Stimulated activated naive CD8-positive, alpha-beta T cell treated with anti-CD3 and anti-CD28 coated beads, Interleukin-15, amount 100 ng/mL, for 72 hours (primary cell): ENCODE results near the gene CAPN12.
A peak's percentile ranks its signal among the peaks of the same experiment; 100 is the strongest.

Source experiments
- ATAC-seq: fragments of 150-1000 bp; cut with Tn5 transposase; 2 replicates; pipeline ENCODE4 v1.10.0; 2021; ENCODE audit warnings: mild to moderate bottlenecking, moderate library complexity
- DNase-seq, 2 donors: peaks; one replicate each; pipeline ENCODE4 v3.0.0; 2021 to 2022
- H3K27ac Mint-ChIP-seq, 2 donors: one replicate each; pipeline ENCODE4 v1.8.0; 2022; ENCODE audit warnings: mild to moderate bottlenecking in 2 of 2, mixed read lengths in 2 of 2, moderate library complexity in 2 of 2
- H3K27me3 Mint-ChIP-seq: one replicate; pipeline ENCODE4 v1.8.0; 2022; ENCODE audit warnings: mixed read lengths
- H3K4me1 Mint-ChIP-seq: one replicate; pipeline ENCODE4 v1.8.0; 2022; ENCODE audit warnings: mild to moderate bottlenecking, mixed read lengths
- H3K4me3 Mint-ChIP-seq, 2 donors: one replicate each; pipeline ENCODE4 v1.8.0; 2022; ENCODE audit warnings: mild to moderate bottlenecking in 2 of 2, mixed read lengths in 2 of 2, moderate library complexity in 1 of 2
- H3K9me3 Mint-ChIP-seq, 2 donors: one replicate each; pipeline ENCODE4 v1.8.0; 2022; ENCODE audit warnings: mixed read lengths in 2 of 2

CAPN12 gene

DNA sequence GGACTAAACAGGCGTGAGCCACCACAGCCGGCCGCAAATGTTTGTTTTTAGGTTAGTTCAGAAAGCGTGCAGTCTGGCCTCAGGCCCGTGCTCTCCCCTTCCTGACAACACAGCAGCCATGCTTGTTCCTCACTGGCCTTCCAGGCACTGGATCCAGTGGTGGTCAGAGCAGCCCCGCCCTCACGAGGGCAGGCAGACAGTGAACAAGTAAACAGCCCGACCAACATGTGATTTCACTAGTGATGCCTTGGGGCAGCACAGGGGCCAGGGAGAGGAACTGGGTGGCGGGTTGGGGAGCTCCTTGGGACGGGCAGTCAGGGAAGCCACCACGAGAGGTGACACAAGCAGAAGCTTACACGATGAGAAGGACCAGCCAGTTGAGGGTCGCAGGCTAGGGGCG, 40.8 kb downstream of the CAPN12 start:
- Mint-ChIP-seq H3K4me3 (no peak overlapping the region), H3K9me3 (no peaks in the 10 kb centered on the region), H3K4me1 (peaks cover 16% of the 10 kb centered on the region), H3K27ac (no peak overlapping the region), H3K27me3 (no peaks in the 10 kb centered on the region)
- no peak for ATAC-seq
- no peak for DNase-seq

DNA sequence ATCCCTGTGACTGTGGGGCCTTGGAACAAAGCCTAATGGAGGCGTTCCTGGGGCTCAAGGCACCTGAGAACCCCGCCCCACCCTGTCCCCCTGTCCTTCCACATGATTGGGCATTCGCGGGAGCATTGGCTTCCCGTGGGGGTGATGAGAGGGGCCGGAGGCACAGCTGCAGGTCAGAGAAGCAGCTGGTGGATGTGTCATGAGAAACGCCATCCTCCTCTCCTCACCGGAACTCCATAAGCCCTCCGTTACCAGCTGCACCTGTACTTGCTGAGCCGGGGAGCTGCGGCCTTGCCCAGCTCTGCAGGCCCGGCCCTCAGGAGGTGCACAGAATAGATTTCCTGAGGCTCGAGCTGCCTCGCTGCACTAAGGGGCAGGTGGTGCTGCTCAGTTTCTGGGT, 42.0 kb downstream of the CAPN12 start:
- Mint-ChIP-seq H3K9me3 (no peaks in the 10 kb centered on the region), H3K4me3 (no peak overlapping the region), H3K4me1 (peaks cover 23% of the 10 kb centered on the region), H3K27ac (peak overlapping the region in 1 of 2 donors; percentile 42), H3K27me3 (no peaks in the 10 kb centered on the region)
- no peak for ATAC-seq
- no peak for DNase-seq

DNA sequence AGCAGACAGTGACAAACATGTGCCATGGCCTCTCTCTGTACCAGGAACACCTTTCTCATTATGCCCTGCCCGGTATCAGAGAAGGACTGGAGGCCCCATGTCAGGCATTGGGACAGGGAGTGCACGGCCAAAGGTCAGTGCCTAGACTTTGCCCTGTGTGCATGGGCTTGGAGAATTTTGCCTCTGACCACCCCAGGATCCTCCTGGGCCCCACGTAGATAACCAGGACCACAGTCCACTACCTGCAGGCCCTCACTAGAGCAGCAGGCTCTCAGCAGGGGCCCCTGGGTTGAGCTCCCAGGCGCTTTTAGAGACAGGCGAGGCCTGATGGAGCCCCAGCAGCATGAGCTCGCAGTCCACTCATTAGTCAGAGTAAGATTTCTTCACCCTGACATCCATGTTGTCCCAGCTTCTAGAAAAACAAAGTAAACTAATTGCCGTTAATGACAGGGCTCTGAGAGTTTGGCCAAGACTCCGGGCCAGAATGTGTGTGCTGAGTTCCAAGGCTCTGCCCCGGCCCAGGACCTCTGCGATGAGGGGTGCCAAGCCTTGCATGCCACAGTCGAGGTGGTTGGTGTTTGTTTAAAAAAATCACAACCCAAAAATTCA, 42.7 kb downstream of the CAPN12 start:
- ATAC-seq: no peak
- Mint-ChIP-seq H3K27me3 (no peaks in the 10 kb centered on the region), H3K4me3 (no peak overlapping the region), H3K9me3 (no peaks in the 10 kb centered on the region), H3K27ac (no peak overlapping the region), H3K4me1 (peaks cover 30% of the 10 kb centered on the region)
- DNase-seq: no peak

DNA sequence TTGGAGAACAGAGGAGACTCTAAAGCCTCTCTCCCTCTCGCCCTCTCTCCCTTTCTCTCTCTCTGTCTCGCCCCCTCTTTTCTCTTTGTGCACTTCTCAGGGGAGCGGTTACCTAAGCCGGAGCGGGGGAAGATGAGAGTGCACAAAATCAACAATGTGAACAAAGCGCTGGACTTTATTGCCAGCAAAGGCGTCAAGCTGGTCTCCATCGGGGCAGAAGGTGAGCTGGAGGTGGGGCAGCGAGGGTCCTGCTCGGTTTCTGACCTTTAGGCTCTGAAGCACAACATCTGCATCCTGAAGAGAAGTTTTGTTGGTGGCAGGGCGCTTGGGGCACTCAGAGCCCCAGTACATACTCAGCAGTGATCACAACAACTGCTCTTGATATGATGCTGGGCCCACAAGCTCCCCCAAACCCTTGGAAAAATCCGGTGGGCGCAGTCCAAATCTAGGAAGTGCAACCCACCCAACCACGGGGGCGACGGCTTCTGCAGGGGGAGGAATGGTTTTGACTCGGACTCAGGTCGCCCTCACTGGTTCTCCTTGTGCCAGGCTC, 43.3 kb downstream of the CAPN12 start:
- H3K27ac Mint-ChIP-seq: peak overlapping the region in 1 of 2 donors; percentile 15
- H3K9me3 Mint-ChIP-seq: no peaks in the 10 kb centered on the region
- H3K4me3 Mint-ChIP-seq: no peak overlapping the region
- H3K27me3 Mint-ChIP-seq: no peaks in the 10 kb centered on the region
- ATAC-seq: no peak
- no peak for DNase-seq
- peaks cover 34% of the 10 kb centered on the region for H3K4me1 Mint-ChIP-seq

DNA sequence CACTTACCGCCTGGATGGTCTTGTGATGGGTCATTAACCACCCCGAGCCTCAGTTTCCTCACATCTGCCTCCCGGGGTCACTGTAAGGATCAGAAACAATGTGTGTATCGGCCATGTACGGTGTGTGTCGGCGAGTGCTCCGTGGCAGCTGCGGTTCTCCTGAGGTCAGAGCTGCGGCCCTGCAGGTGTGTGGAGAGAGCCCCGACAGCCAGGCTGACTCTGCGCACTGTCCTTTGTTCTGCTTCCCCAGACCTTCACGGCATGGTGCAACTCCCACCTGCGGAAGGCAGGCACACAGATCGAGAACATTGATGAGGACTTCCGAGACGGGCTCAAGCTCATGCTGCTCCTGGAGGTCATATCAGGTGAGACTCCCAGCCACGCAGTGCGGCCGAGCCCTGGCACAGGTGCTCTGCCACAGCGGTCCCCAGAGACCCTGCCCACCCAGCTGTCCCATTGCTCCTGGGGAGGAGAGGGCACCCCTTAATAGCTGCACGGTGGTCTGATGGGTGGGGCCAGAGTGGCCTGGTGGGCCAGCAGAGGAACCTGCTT, 43.8 kb downstream of the CAPN12 start:
- H3K4me3 Mint-ChIP-seq: no peak overlapping the region
- peak overlapping the region in 1 of 2 donors; percentile 87 for H3K27ac Mint-ChIP-seq

DNA sequence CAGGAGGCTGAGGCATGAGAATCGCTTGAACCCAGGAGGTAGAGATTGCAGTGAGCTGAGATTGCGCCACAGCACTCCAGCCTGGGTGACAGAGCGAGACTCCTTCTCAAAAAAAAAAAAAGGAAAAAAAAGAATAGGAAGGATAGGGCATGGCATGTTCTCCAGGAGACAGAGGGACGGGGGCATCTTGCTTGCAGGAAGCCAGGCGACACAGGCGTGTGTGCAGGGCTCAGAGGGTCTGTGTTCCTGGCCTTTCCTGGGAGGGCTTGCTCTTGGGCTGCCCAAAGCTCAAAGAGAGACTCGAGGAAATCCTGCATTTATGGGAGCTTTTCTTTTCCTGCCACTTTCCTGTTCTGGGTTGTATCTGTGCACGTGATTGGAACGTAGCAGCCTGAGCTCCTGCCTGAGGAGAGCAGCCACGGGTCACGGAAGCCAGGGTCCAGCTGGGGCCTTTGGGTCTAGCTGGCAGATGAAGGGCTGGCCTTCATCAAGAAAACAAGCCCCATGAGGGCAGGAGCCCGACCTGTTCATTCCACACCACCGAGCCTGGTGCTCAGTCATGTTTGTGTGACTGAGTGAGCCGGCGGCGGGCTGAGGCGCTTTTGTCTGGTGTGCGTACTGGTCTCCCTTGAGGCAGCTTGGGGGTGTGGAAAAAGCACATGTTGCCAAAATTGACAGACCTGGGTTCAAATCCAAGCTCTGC, 44.5 kb downstream of the CAPN12 start:
- Mint-ChIP-seq H3K4me1 (peaks cover 43% of the 10 kb centered on the region), H3K4me3 (no peak overlapping the region), H3K9me3 (no peaks in the 10 kb centered on the region), H3K27ac (peak overlapping the region in 1 of 2 donors; percentile 78), H3K27me3 (no peaks in the 10 kb centered on the region)
- DNase-seq (no peak), ATAC-seq (no peak)

More for the DNA sequence above, 43.8 kb downstream of the CAPN12 start:
- H3K4me1 Mint-ChIP-seq: peaks cover 37% of the 10 kb centered on the region
- DNase-seq: no peak
- no peak for ATAC-seq
- H3K9me3 Mint-ChIP-seq: no peaks in the 10 kb centered on the region
- no peaks in the 10 kb centered on the region for H3K27me3 Mint-ChIP-seq

DNA sequence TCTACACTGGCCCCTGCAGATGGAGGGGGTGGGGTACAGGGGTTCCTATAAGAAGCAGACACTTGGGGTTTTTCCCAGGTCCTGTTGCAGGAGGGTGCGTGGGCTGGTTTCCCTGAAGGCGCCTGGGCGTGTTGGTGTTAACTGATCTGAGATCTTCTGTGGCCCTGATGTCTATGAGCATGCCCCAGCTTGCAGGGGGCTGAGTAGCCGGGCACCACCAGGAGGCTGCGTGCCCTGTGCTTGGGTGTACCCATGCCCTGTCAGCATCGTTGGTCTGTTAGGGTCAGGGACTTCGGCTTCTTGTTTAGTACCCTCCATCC, 45.3 kb downstream of the CAPN12 start:
- Mint-ChIP-seq H3K9me3 (no peaks in the 10 kb centered on the region), H3K4me3 (peak overlapping the region in 1 of 2 donors; percentile 13), H3K27ac (peak overlapping the region in 1 of 2 donors; percentile 78), H3K27me3 (no peaks in the 10 kb centered on the region), H3K4me1 (peaks cover 51% of the 10 kb centered on the region)
- DNase-seq (peak in 1 of 2 donors; percentile 19), ATAC-seq (peak; percentile 70)

DNA sequence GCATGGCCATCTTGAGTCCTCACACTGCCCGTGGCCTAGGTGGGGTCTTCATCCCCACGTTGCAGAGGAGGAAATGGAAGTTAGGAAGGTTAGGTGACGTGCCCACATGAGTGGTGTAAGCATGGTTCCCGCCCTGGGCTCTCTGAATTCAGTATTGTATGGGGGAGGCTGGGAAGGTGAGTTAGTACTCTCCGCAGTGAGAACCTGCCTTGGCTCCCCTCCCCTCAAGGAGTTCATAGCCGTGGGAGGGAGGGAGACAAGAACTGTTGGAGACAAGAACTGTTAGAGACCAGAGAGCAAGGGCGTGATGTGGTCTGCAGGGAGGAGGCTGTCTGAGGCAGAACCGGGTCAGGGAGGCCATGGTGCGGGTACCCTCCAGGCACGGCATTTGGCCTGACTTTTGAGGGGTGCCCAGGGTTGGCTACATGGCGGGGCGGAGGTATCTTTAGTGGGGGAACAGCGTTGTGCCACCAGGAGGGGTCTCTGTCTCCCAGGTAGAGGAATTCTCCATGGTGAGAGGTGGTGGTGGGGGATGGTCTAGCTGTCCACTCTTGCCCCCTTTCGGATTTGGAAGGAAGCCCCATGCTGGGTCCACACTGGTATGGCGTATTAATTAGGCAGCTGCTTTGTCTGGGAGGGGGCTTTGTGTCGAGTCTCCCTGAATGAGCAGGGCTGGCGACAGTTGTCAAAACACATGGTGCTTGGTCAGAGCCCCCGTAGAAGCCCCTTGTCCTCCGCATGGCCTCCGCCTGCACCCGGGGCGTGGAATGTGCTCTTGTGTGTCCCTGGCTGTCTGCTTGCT, 45.8 kb downstream of the CAPN12 start:
- H3K27me3 Mint-ChIP-seq: no peaks in the 10 kb centered on the region
- peak overlapping the region in 1 of 2 donors; percentile 47 for H3K27ac Mint-ChIP-seq
- peaks cover 57% of the 10 kb centered on the region for H3K4me1 Mint-ChIP-seq
- DNase-seq (no peak), ATAC-seq (no peak)
- H3K4me3 Mint-ChIP-seq: peak overlapping the region in 1 of 2 donors; percentile 13
- no peaks in the 10 kb centered on the region for H3K9me3 Mint-ChIP-seq

DNA sequence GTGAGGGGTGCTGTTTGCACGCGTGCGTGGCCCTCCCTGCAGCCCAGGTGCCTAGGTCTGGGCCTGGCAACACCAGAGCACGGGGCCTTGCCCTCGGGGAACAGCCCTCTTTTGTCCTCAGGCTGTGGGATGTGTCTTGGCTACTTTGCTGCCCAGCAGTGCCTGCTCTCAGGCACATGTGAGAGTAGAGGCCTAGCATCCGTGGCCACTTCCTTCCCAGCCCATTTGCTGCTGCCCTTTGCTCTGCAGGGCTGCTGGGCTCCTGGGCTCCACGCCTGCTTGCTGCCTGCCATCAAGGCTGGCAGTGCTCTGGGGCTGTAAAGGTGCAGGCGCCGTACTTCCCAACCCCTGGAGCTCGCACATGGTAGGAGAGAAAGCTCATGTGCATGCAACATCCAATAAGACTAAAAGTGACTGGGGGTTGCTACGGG, 46.6 kb downstream of the CAPN12 start:
- Mint-ChIP-seq H3K27ac (no peak overlapping the region), H3K4me3 (no peak overlapping the region), H3K27me3 (no peaks in the 10 kb centered on the region), H3K4me1 (peaks cover 65% of the 10 kb centered on the region), H3K9me3 (no peaks in the 10 kb centered on the region)
- ATAC-seq: no peak
- DNase-seq: no peak

DNA sequence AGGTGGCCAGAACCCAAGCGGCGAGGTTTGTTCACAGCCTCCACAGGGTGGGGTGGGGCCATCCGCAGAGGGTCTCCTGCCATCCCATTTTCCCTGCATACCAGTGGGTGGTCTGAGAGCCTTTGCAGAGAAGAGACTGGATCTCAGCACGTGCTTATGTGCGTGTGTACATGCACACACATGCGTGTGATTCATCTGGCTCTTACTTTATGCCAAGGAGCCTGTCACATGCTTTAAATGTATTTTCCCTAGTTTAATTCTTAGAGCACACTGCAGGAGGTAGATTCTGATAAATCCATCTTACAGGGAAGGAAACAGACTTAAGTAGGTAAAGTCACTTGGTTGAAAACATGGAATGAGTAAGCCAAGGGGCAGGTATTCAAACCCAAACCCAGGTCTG, 47.1 kb downstream of the CAPN12 start:
- Mint-ChIP-seq H3K4me3 (no peak overlapping the region), H3K9me3 (no peaks in the 10 kb centered on the region), H3K27me3 (no peaks in the 10 kb centered on the region), H3K27ac (no peak overlapping the region), H3K4me1 (peaks cover 69% of the 10 kb centered on the region)
- ATAC-seq: no peak
- no peak for DNase-seq

DNA sequence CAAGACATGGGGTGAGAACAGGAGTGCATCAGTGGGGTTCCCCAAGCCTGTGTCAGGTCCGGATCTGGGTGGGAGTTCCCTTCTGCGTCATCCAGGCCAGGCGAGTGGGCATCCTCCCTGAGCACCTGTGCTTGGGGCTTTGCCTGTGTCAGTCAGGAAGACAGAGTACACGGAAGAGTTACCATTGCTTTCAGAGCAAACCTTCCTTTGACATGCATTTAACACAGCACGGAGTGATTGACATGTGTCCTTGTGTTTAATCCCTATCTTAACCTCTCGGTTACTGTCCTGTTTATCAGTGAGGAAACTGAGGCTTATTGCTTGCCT, 47.6 kb downstream of the CAPN12 start:
- peaks cover 74% of the 10 kb centered on the region for H3K4me1 Mint-ChIP-seq
- no peak overlapping the region for H3K4me3 Mint-ChIP-seq
- DNase-seq: no peak
- H3K9me3 Mint-ChIP-seq: no peaks in the 10 kb centered on the region
- H3K27me3 Mint-ChIP-seq: no peaks in the 10 kb centered on the region
- peak overlapping the region in 1 of 2 donors; percentile 72 for H3K27ac Mint-ChIP-seq
- ATAC-seq: no peak

DNA sequence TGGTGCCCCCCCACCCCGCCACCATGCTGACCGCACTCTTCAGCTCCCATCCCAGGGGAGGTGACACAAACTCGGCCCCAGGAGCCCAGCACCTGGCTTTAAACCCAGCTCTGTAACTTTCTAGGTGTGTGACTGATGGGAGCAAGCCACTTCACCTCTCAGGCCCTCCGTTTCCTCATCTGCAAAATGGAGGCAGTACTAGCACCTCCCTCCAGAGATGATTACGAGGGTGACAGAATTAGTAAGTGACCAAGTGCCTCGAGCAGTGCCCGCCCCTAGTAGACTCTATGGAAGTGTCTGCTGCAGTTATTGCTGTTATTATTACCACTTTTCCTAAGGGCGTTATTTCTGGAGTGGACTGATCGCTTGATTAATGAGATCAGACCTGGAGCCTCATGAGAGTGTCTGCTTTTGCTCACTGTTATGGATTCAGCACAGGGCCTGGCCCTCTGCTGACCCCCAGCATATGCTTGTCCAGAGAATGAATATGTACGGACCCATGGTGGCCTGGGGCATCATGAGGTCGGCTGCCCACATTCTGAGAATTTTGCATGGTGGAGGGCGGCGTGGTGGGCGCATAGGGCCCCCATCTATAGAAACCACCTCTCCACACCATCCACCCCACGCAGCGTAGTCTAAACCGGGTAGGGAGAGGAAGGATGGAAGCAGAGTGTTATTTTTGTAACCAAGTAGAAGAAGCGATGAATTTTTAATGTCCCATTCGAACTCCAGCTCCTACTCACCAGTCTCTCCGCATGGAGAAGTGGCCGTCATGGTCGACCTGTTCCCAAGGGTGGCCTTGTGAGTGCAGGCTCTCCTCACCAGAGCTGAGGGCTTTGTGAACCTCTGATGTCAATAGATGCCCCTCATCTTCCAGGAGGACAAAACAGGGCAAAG, 48.2 kb downstream of the CAPN12 start:
- Mint-ChIP-seq H3K27ac (no peak overlapping the region), H3K27me3 (no peaks in the 10 kb centered on the region), H3K4me1 (peaks cover 77% of the 10 kb centered on the region), H3K4me3 (no peak overlapping the region), H3K9me3 (no peaks in the 10 kb centered on the region)
- DNase-seq (no peak), ATAC-seq (no peak)

DNA sequence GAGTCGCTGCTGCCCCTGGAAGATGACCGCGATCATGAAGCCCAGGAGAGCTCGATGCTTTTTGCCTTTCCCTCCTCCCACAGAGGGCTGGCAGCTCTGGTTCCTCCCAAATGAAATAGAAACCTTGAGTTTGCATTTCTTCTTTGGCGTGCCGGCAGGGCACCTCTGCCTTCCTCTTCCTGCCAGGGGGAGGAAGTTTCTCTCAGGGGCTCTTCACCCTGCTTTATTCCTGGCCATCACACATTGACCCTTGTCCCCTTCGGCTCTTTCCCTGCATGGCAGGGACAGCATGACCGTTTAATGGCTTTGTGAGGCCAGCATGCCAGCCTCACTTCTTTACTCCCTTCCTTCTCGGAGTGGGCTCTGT, 49.0 kb downstream of the CAPN12 start:
- Mint-ChIP-seq H3K4me3 (no peak overlapping the region), H3K4me1 (peaks cover 77% of the 10 kb centered on the region)
- no peak for ATAC-seq

DNA sequence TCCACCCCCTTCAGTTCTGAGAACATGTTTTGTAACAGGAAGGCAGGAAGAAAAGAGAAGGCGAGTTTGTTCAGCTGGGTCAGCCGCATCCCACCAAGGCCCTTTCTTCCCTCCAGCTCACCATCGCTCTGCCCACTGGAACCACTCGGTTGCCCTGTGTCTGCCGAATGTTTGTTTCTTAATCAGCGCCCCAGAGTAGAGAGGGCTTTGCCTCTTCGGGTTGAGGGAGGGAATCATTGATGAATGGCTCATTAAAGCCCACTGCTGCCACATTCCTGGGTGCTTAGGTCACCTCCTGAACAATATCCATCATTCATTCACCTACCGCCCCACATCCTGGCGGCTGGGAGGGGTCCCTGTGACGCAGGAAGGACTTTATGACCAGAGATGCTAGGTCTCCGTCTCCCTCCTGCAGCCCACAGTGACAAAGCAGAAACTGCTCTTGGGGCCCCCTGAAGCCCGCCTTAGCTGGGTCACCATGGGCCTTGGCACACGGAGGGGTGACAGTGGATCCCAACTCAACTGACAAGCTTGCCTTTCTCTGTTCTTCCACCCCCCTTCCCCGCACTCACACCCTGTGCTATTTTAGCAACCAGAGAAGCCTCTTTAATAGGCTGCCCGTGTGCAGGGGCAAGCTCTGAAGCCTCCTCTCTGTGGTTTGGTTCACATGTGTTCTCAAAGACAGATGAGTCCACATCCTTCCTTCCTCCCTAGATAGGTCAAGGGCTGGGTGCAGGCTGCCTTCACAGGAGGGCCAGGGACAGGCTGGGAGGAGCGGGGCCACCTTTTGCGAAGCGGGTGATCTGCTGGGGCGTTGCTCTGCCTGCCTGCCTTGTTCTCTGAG, 50.7 kb downstream of the CAPN12 start:
- Mint-ChIP-seq H3K4me3 (peak overlapping the region in 1 of 2 donors; percentile 15), H3K27ac (peak overlapping the region; percentile 19 to 95), H3K27me3 (no peaks in the 10 kb centered on the region), H3K4me1 (peaks cover 66% of the 10 kb centered on the region), H3K9me3 (no peaks in the 10 kb centered on the region)
- DNase-seq: no peak
- peak; percentile 84 for ATAC-seq

More for the DNA sequence above, 49.0 kb downstream of the CAPN12 start:
- no peak for DNase-seq
- Mint-ChIP-seq H3K9me3 (no peaks in the 10 kb centered on the region), H3K27ac (no peak overlapping the region), H3K27me3 (no peaks in the 10 kb centered on the region)
